ENCODE data around the gene ISG20L2. TPM values are rescaled to one million over a fixed set of nuclear protein-coding genes. Genes with fewer than 3 reads are reported as not detected.

ISG20L2 gene, protein sequence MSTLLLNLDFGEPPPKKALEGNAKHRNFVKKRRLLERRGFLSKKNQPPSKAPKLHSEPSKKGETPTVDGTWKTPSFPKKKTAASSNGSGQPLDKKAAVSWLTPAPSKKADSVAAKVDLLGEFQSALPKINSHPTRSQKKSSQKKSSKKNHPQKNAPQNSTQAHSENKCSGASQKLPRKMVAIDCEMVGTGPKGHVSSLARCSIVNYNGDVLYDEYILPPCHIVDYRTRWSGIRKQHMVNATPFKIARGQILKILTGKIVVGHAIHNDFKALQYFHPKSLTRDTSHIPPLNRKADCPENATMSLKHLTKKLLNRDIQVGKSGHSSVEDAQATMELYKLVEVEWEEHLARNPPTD
- total RNA-seq: 10 to 100 TPM; 18.3 to 30.8 TPM
- 10 to 100 TPM; 36.9 to 45.9 (median 43.4) TPM for polyA plus RNA-seq (ENCODE audit: insufficient read length in 6 of 6)
- long read RNA-seq, donor 1, transcript ISG20L2-201 (3 exons, 3,303 nt): major isoform, 11 of 29 reads
- long read RNA-seq, donor 1, transcript ISG20L2-202 (4 exons, 2,310 nt): minor isoform, 6 of 29 reads
- long read RNA-seq, donor 1, partial matches to known transcripts: 5 of 29 reads
- long read RNA-seq, donor 1, other reads (novel, unspliced or antisense): 0 of 29 reads
- long read RNA-seq, donor 2, transcript ISG20L2-201 (3 exons, 3,303 nt): major isoform, 10 of 22 reads
- long read RNA-seq, donor 2, transcript ISG20L2-202 (4 exons, 2,310 nt): minor isoform, 5 of 22 reads
- long read RNA-seq, donor 2, partial matches to known transcripts: 5 of 22 reads
- long read RNA-seq, donor 2, other reads (novel, unspliced or antisense): 0 of 22 reads
- long read RNA-seq, donor 3, transcript ISG20L2-201 (3 exons, 3,303 nt): major isoform, 9 of 20 reads
- long read RNA-seq, donor 3, partial matches to known transcripts: 6 of 20 reads
- long read RNA-seq, donor 3, other reads (novel, unspliced or antisense): 0 of 20 reads
- long read RNA-seq, donor 4, transcript ISG20L2-202 (4 exons, 2,310 nt): major isoform, 5 of 12 reads
- long read RNA-seq, donor 4, partial matches to known transcripts: 1 of 12 reads
- long read RNA-seq, donor 4, other reads (novel, unspliced or antisense): 1 of 12 reads
- long read RNA-seq, donor 5, transcript ISG20L2-201 (3 exons, 3,303 nt): major isoform, 7 of 17 reads
- long read RNA-seq, donor 5, partial matches to known transcripts: 5 of 17 reads
- long read RNA-seq, donor 5, other reads (novel, unspliced or antisense): 0 of 17 reads
- long read RNA-seq, donor 6, transcript ISG20L2-201 (3 exons, 3,303 nt): major isoform, 10 of 13 reads
- long read RNA-seq, donor 6, partial matches to known transcripts: 0 of 13 reads
- long read RNA-seq, donor 6, other reads (novel, unspliced or antisense): 0 of 13 reads
- long read RNA-seq, donor 7, transcript ISG20L2-201 (3 exons, 3,303 nt): major isoform, 10 of 13 reads
- long read RNA-seq, donor 7, partial matches to known transcripts: 0 of 13 reads
- long read RNA-seq, donor 7, other reads (novel, unspliced or antisense): 0 of 13 reads
- long read RNA-seq, donor 8, transcript ISG20L2-201 (3 exons, 3,303 nt): major isoform, 9 of 14 reads
- long read RNA-seq, donor 8, partial matches to known transcripts: 0 of 14 reads
- long read RNA-seq, donor 8, other reads (novel, unspliced or antisense): 0 of 14 reads
- long read RNA-seq, donor 9: 0 reads
- long read RNA-seq, donor 10, partial matches to known transcripts: 1 of 12 reads
- long read RNA-seq, donor 10, other reads (novel, unspliced or antisense): 6 of 12 reads
- long read RNA-seq, donor 11, transcript ISG20L2-206 (2 exons, 872 nt): minor isoform, 5 of 18 reads
- long read RNA-seq, donor 11, transcript ISG20L2-201 (3 exons, 3,303 nt): major isoform, 8 of 18 reads
- long read RNA-seq, donor 11, transcript ISG20L2-202 (4 exons, 2,310 nt): minor isoform, 5 of 18 reads
- long read RNA-seq, donor 11, partial matches to known transcripts: 0 of 18 reads
- long read RNA-seq, donor 11, other reads (novel, unspliced or antisense): 0 of 18 reads
- long read RNA-seq, donor 12, partial matches to known transcripts: 0 of 11 reads
- long read RNA-seq, donor 12, other reads (novel, unspliced or antisense): 0 of 11 reads

- DNase-seq: peak; percentile 94 to 99 (median 98)
- intact Hi-C loops (cut with DNase I): no loop called here
These were observed at the start of gene ISG20L2 for GRCh38 chr1:156728599-156729462. Gene ISG20L2 (minus strand): TSS chr1:156728766. CDS start chr1:156727652, 1,114 bp downstream.

GRCh38 chr1:156777573-156777972 is 49.0 kb upstream of the ISG20L2 start:
- peaks cover 8 to 40% of the 10 kb centered on the region in 2 donors for H3K4me1 ChIP-seq
- no peak for DNase-seq
- H3K4me3 ChIP-seq: no peak overlapping the region
- intact Hi-C loops (cut with DNase I): no loop called here
- ATAC-seq: no peak
- H3K27me3 ChIP-seq: no peaks in the 10 kb centered on the region
- no peak overlapping the region for H3K27ac ChIP-seq
- no peaks in the 10 kb centered on the region for H3K9me3 ChIP-seq
- TF ChIP-seq CTCF (IDR thresholded peaks at IDR 0.05): no peak
- peaks cover 0 to 29% of the 10 kb centered on the region in 2 donors for H3K36me3 ChIP-seq

More at GRCh38 chr1:156728599-156729462, at the start of gene ISG20L2:
- peaks cover 0 to 43% of the 10 kb centered on the region in 2 donors for H3K36me3 ChIP-seq
- TF ChIP-seq CTCF (IDR thresholded peaks at IDR 0.05): no peak
- H3K27me3 ChIP-seq: no peaks in the 10 kb centered on the region
- H3K4me1 ChIP-seq: peaks cover 32 to 55% of the 10 kb centered on the region in 2 donors
- H3K27ac ChIP-seq: peak within 1 kb of the TSS; percentile 89 to 98
- H3K9me3 ChIP-seq: no peaks in the 10 kb centered on the region
- peak within 1 kb of the TSS; percentile 53 to 64 for H3K4me3 ChIP-seq
- peak; percentile 93 for ATAC-seq

GRCh38 chr1:156776942-156777341 is 48.4 kb upstream of the ISG20L2 start:
- no peak for DNase-seq
- H3K4me3 ChIP-seq: no peak overlapping the region
- intact Hi-C loops (cut with DNase I): no loop called here
- no peaks in the 10 kb centered on the region for H3K27me3 ChIP-seq
- peaks cover 8 to 39% of the 10 kb centered on the region in 2 donors for H3K4me1 ChIP-seq
- no peak for TF ChIP-seq CTCF (IDR thresholded peaks at IDR 0.05)
- no peak for ATAC-seq
- no peak overlapping the region for H3K27ac ChIP-seq
- no peaks in the 10 kb centered on the region for H3K9me3 ChIP-seq
- H3K36me3 ChIP-seq: peaks cover 0 to 26% of the 10 kb centered on the region in 2 donors
